Heart left ventricle (tissue), 16 donors: ENCODE measurements around the gene PTCD1. TPM values are rescaled to one million over a fixed set of nuclear protein-coding genes. Genes with fewer than 3 reads are reported as not detected.

Experiments used
- ATAC-seq, 4 donors: fragments of 200-7000 bp; cut with Tn5 transposase; one replicate each; pipeline ENCODE4 v1.9.1; 2020 to 2022; ENCODE audit warnings: moderate library complexity in 4 of 4, mild to moderate bottlenecking in 3 of 4, moderate number of reproducible peaks in 1 of 4
- DNase-seq, 5 donors: peaks; one replicate each; pipeline ENCODE4 v3.0.0-alpha.2; 2020
- H3K27ac ChIP-seq, 12 donors: fragments of 200-600 bp; sonication (generic) in 4 of 12; one replicate each; pipeline versions ENCODE4 v1.5.0 to v1.8.0; 2016 to 2022; ENCODE audit warnings: mild to moderate bottlenecking in 2 of 12
- H3K27me3 ChIP-seq, 9 donors: fragments of 200-600 bp; sonication (generic) in 2 of 9; one replicate each; pipeline versions ENCODE4 v1.5.1 to v1.8.0; 2016 to 2022; ENCODE audit warnings: mild to moderate bottlenecking in 3 of 9
- H3K36me3 ChIP-seq, 9 donors: fragments of 200-600 bp; sonication (generic) in 2 of 9; one replicate each; pipeline versions ENCODE4 v1.5.0 to v1.8.0; 2018 to 2022; ENCODE audit warnings: mild to moderate bottlenecking in 2 of 9
- H3K4me1 ChIP-seq, 12 donors: fragments of 200-600 bp; sonication (generic) in 4 of 12; one replicate each; pipeline versions ENCODE4 v1.5.0 to v1.8.0; 2016 to 2022; ENCODE audit warnings: mild to moderate bottlenecking in 3 of 12
- H3K4me3 ChIP-seq, 12 donors: fragments of 200-600 bp; sonication (generic) in 4 of 12; one replicate each; pipeline versions ENCODE4 v1.5.0 to v1.8.0; 2017 to 2022; ENCODE audit warnings: mild to moderate bottlenecking in 9 of 12, moderate library complexity in 4 of 12
- H3K9me3 ChIP-seq, 12 donors: fragments of 200-600 bp; sonication (generic) in 4 of 12; one replicate each; pipeline versions ENCODE4 v1.5.0 to v1.8.0; 2016 to 2022; ENCODE audit warnings: mild to moderate bottlenecking in 1 of 12
- POLR2A ChIP-seq, 2 donors: fragments of 450-650 bp; IDR thresholded peaks; one replicate each; pipeline ENCODE4 v1.6.1; 2017; ENCODE audit warnings: antibody characterized with exemption in 2 of 2, mild to moderate bottlenecking in 2 of 2, moderate library complexity in 2 of 2
- WGBS, 4 donors: extraction: QIAGEN DNeasy Blood & Tissue Kit in 2 of 4; methylation state at CpG; one replicate each; pipeline versions ENCODE4 v1.1.5 to v1.1.7; 2013 to 2018; 5-methylcytosine and 5-hydroxymethylcytosine counted together
- intact Hi-C, 10 donors: fragments of 100-400 bp; cut with DNase I; formaldehyde crosslinking; loops; one replicate each; pipeline versions ENCODE4 v1.11.1 to v1.14.2; 2022
- polyA plus RNA-seq, 2 donors: library from polyadenylated mRNA; stranded (reverse); fragments of 200-250 nt; gene quantifications; one replicate each; pipeline ENCODE4 v1.2.3, GENCODE V29; 2013
- total RNA-seq, 9 donors: library from RNA; depleted of rRNA in 2 of 9; stranded (reverse); fragments of >200 nt in 2 of 9; fragmentation: NEBNext Ultra II Directional in 3 of 9; extraction: Animal tissue kit (Norgen Biotek cat#: 25700) in 3 of 9; gene quantifications; one replicate each; pipeline versions ENCODE4 v1.1.0 to v1.2.4, GENCODE V29; 2016 to 2023
- TF ChIP-seq, protein P1 (sequence below), 12 donors: fragments of 200-600 bp; sonication (generic) in 4 of 12; IDR thresholded peaks; one replicate each; pipeline versions ENCODE4 v1.5.0 to v1.8.0; 2018 to 2022; ENCODE audit warnings: antibody characterized with exemption in 12 of 12, mild to moderate bottlenecking in 5 of 12
- donor health status: ischemic (EF 13 %, LVEDD 7.1; RV severe dilation, severe dysfunction).
- donor health status: healthy with polysubstance abuse.
- donor health status: DM: no; HTN: yes; CAD: no.
- donor health status: DM: no; HTN: no; CAD: no.
- donor health status: ischemic (EF 25% LVEDD 6.9; RV normal size, moderate dysfunction).
- donor health status: ischemic (EF 25% LVEDD 5.7; RV mildly dilated, moderate dysfunction).
- donor health status: healthy.
- donor health status: DM: yes; HTN: yes; CAD: no.
- donor health status: ischemic (EF 35%, LVEDD 5.7; RV mildly dilated, moderate dysfunction).
- donor health status: nonischemic (EF 11% LVEDD 7.7; RV severe dilation, severe dysfunction).
- donor health status: DM: yes; HTN: yes; CAD: no.
- donor health status: PGD.
- donor health status: ischemic (EF 29% LVEDD 5.4; RV normal size, mild dysfunction).
- donor health status: nonischemic (EF 23%, LVEDD 6.1; RV moderate dilation, normal function).

PTCD1 gene
- total and polyA plus RNA-seq, 11 donors: 2.1 to 9.0 (median 3.7) TPM

DNA sequence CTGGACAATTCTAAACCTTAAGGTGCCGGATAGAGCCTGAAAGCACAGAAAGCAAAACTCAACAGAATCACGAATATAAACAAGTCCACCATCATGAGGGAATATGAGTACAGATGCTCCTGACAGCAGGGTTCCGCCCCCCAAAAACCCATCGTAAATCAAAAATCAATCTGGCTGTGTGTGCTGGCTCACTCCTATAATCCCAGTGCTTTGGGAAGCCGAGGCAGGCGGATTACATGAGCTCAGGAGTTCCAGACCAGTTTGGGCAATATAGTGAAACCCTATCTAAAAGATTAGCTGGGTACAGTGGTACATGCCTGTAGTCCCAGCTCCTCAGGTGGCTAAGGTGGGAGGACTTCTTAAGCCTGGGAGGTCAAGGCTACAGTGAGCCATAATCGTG is 17.6 kb downstream of the PTCD1 start:
- H3K4me1 ChIP-seq: no peaks in the 10 kb centered on the region
- DNase-seq (no peak), ATAC-seq (no peak)
- no peaks in the 10 kb centered on the region for H3K27me3 ChIP-seq
- WGBS, 4 donors: 87 to 94% (median 90%) methylated on average over 7 of the region's 7 CpGs
- intact Hi-C loops: no loop called here
- no peak overlapping the region for H3K27ac ChIP-seq
- peaks cover 2 to 97% (median 89%) of the 10 kb centered on the region in 9 donors for H3K36me3 ChIP-seq
- H3K4me3 ChIP-seq: no peak overlapping the region
- TF ChIP-seq POLR2A (IDR thresholded peaks at IDR 0.05): no peak
- TF ChIP-seq, protein P1, sequence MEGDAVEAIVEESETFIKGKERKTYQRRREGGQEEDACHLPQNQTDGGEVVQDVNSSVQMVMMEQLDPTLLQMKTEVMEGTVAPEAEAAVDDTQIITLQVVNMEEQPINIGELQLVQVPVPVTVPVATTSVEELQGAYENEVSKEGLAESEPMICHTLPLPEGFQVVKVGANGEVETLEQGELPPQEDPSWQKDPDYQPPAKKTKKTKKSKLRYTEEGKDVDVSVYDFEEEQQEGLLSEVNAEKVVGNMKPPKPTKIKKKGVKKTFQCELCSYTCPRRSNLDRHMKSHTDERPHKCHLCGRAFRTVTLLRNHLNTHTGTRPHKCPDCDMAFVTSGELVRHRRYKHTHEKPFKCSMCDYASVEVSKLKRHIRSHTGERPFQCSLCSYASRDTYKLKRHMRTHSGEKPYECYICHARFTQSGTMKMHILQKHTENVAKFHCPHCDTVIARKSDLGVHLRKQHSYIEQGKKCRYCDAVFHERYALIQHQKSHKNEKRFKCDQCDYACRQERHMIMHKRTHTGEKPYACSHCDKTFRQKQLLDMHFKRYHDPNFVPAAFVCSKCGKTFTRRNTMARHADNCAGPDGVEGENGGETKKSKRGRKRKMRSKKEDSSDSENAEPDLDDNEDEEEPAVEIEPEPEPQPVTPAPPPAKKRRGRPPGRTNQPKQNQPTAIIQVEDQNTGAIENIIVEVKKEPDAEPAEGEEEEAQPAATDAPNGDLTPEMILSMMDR (IDR thresholded peaks at IDR 0.05): no peak
- H3K9me3 ChIP-seq: no peaks in the 10 kb centered on the region

DNA sequence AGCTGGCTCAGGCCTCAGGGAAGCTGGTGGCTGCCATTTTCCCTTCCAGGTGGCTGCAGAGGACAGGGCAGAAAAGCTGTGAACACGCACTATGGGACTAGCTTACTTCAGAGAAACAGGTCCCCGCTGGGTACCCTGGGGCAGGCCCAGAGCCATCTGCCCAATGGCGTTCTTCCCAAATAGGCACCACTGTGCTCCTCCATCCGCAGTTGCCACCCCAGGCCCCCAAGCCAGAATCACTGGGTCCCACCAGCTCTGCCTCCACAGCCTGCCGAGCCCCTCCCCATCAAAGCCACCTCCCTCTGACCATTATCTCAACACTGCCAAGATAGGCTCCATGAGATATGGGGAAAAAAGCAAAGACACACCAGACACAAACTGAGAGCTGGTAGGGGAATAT is 18.4 kb downstream of the PTCD1 start:
- Histone ChIP-seq H3K27ac (no peak overlapping the region), H3K4me3 (no peak overlapping the region), H3K9me3 (no peaks in the 10 kb centered on the region), H3K36me3 (peaks cover 2 to 99% (median 90%) of the 10 kb centered on the region in 9 donors), H3K4me1 (no peaks in the 10 kb centered on the region), H3K27me3 (no peaks in the 10 kb centered on the region)
- intact Hi-C loops: no loop called here
- no peak for ATAC-seq
- peak in 1 of 5 donors; percentile 38 for DNase-seq
- 80 to 92% (median 89%) methylated on average over 5 of the region's 5 CpGs for WGBS, 4 donors
- no peak for TF ChIP-seq POLR2A (IDR thresholded peaks at IDR 0.05)
- TF ChIP-seq, protein P1 (IDR thresholded peaks at IDR 0.05): no peak

DNA sequence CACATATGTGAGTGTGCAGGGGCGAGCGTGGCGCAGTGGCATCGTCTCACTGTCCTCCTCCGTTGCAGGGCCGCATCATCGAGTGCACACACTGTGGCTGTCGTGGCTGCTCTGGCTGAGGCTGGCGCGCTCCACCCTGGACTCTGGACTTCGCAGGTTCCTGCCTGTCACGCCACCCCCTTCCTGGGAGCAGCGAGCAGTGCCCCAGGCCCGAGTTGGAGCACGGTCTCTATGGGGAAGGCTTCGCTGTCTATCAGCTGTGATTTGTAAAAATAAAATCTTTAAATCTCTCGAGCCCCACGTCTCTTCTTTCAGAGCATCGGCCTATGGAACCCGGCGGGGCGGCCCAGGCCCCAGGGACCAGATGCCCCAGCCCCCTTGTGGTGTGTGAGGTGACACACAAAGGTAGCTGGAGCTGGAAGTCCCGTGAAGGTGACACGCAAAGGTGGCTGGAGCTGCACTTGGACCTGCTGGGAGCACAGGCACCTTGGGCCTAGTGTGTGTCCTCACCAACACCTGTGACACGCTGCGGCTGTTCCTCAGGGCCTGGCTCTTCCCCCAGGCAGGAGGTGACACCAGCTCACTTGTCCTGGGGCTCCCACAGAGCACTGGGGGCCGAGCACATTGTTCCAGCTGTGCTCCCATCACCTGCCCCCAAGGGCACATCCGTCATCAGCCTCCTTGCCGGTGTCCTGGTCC is 19.1 kb downstream of the PTCD1 start:
- Histone ChIP-seq H3K27ac (no peak overlapping the region), H3K27me3 (no peaks in the 10 kb centered on the region), H3K4me1 (no peaks in the 10 kb centered on the region), H3K9me3 (no peaks in the 10 kb centered on the region), H3K36me3 (peaks cover 2 to 99% (median 90%) of the 10 kb centered on the region in 9 donors), H3K4me3 (no peak overlapping the region)
- 87 to 90% (median 89%) methylated on average over 27 to 29 of the region's 29 CpGs for WGBS, 4 donors
- TF ChIP-seq, protein P1 (IDR thresholded peaks at IDR 0.05): no peak
- no peak for TF ChIP-seq POLR2A (IDR thresholded peaks at IDR 0.05)
- intact Hi-C loops: loop anchor here in 3 of 10 donors (10.0 kb wide), 3 partner anchors 55 to 1135 kb away; partner anchors contain the start of gene BRI3 (in 1 of the 3)
- DNase-seq (peak in 1 of 5 donors; percentile 54), ATAC-seq (peak in 2 of 4 donors; percentile 13 to 17)

DNA sequence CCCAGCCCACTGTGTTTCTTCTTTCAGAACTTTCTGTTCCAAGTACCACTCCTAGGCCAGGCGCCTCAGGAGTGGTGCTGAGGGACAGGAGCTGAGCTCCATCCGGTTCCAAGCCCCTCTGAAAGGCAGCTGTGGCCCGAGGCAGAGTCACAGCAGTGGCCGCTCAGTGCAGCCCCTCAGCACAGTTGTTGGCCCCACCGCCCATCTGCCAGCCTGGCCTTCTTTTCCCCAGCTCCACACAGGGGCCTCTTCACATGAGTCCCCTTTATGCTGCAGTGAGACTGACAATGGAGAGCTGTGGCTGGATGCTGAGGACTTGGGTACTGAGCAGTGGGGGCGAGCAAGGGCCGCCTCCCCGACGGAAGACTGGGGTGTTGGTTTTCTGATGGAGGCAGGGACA is 20.3 kb downstream of the PTCD1 start:
- H3K9me3 ChIP-seq: no peaks in the 10 kb centered on the region
- DNase-seq: peak in 1 of 5 donors; percentile 53
- 89 to 100% (median 91%) methylated on average over 6 to 9 of the region's 9 CpGs for WGBS, 4 donors
- intact Hi-C loops: loop anchor here in 3 of 10 donors (10.0 kb wide), 3 partner anchors 53 to 1133 kb away; partner anchors contain the start of gene BRI3 (in 1 of the 3)
- no peak for ATAC-seq
- H3K36me3 ChIP-seq: peaks cover 2 to 100% (median 90%) of the 10 kb centered on the region in 9 donors
- H3K4me3 ChIP-seq: no peak overlapping the region
- no peak for TF ChIP-seq POLR2A (IDR thresholded peaks at IDR 0.05)
- TF ChIP-seq, protein P1 (IDR thresholded peaks at IDR 0.05): no peak
- H3K27ac ChIP-seq: no peak overlapping the region
- no peaks in the 10 kb centered on the region for H3K4me1 ChIP-seq
- no peaks in the 10 kb centered on the region for H3K27me3 ChIP-seq
